ENCODE data around the gene EHMT1. TPM values are rescaled to one million over a fixed set of nuclear protein-coding genes. Genes with fewer than 3 reads are reported as not detected.

EHMT1 gene
- total and polyA plus RNA-seq, 2 donors (not counting 1 experiment from before 2014, with no cell fraction given): 101 to 394 TPM

DNA sequence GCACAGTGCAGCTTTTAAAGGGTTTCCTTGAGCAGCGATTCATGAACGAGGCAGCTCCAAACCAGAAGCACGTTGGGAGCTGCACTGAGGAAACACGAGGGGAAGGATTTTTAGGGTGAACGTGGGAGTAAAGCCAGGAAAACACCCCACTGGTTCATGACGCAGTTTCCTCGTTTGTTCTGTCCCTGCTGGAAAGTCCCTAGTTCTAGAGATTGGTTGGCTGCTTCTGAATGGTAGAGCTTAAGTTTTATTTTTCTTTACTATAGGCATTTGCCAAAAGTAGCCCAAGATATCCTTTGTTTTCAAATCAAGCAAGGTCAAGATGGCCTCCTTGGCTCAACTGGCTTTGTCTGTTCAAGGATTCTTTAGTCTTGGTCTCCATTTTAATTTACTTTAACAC lies 142.2 kb downstream of the EHMT1 start:
- Histone ChIP-seq H3K4me3 (ENCODE audit: control extremely low read depth in 1 of 5, extremely low read depth in 1 of 5, insufficient read depth in 1 of 5, low read depth in 2 of 5, low read length in 4 of 5) (peak overlapping the region in 1 of 5 experiments; percentile 47), H2AFZ (ENCODE audit: insufficient read depth, low read depth, low read length, poor library complexity, severe bottlenecking) (no peak overlapping the region), H3K4me1 (ENCODE audit: control insufficient read depth in 2 of 2, insufficient read depth in 2 of 2, low read length in 2 of 2) (peaks cover 66 to 69% of the 10 kb centered on the region in 2 donors), H3K27ac (ENCODE audit: low read length in 2 of 2) (peak overlapping the region; percentile 88), H4K20me1 (ENCODE audit: control insufficient read depth, insufficient read depth, low read length, poor library complexity, severe bottlenecking) (no peaks in the 10 kb centered on the region), H3K9me3 (ENCODE audit: control extremely low read depth in 1 of 3, control insufficient read depth in 2 of 3, insufficient read depth in 1 of 3, low read length in 2 of 3) (peaks cover 0 to 19% (median 0%) of the 10 kb centered on the region in 3 donors), H3K79me2 (ENCODE audit: control insufficient read depth, insufficient read depth, low read length) (peaks cover 47% of the 10 kb centered on the region), H3K4me2 (replicated peaks; ENCODE audit: low read depth, low read length, poor library complexity, severe bottlenecking) (peak overlapping the region; percentile 74), H3K36me3 (replicated peaks in 1 of 2; ENCODE audit: control extremely low read depth in 1 of 2, control insufficient read depth in 1 of 2, extremely low read depth in 1 of 2, insufficient read depth in 2 of 2, low read length in 1 of 2) (peaks cover 0 to 48% of the 10 kb centered on the region in 2 experiments), H3K27me3 (replicated peaks in 1 of 4; ENCODE audit: control extremely low read depth in 1 of 4, control insufficient read depth in 3 of 4, insufficient read depth in 4 of 4, low read length in 3 of 4) (no peaks in the 10 kb centered on the region), H3K9ac (ENCODE audit: low read length) (peak overlapping the region; percentile 10)
- intact Hi-C loops (cut with micrococcal nuclease): loop anchor here (2.0 kb wide), 1 partner anchor 46 kb away; no protein-coding TSS in a partner anchor
- POLR2A ChIA-PET: interaction anchor here (0.6 to 2.4 kb wide), 6 partner anchors 10 to 55 kb away, joined by 3 to 11 read pairs (median 4); no protein-coding TSS in a partner anchor
- CTCF ChIA-PET: interaction anchor here (1.1 to 3.2 kb wide), 3 partner anchors 15 to 88 kb away, joined by 3 to 18 read pairs (median 5); no protein-coding TSS in a partner anchor
- WGBS (ENCODE audit: insufficient coverage): 13% methylated on average over 6 of the region's 7 CpGs
- Mint-ChIP-seq H3K27ac (peak overlapping the region; percentile 99), H3K4me1 (peaks cover 83% of the 10 kb centered on the region), H3K9me3 (ENCODE audit: insufficient read depth) (no peaks in the 10 kb centered on the region), H3K4me3 (peak overlapping the region; percentile 89), H3K27me3 (no peaks in the 10 kb centered on the region)
- ATAC-seq (ENCODE audit: low read depth): peak; percentile 29
- TF ChIP-seq CTCF (IDR thresholded peaks at IDR 0.05): no peak
- peak; percentile 88 for DNase-seq

- H2AFZ ChIP-seq (ENCODE audit: insufficient read depth, low read depth, low read length, poor library complexity, severe bottlenecking): no peak overlapping the region
- H3K36me3 ChIP-seq (replicated peaks in 1 of 2; ENCODE audit: control extremely low read depth in 1 of 2, control insufficient read depth in 1 of 2, extremely low read depth in 1 of 2, insufficient read depth in 2 of 2, low read length in 1 of 2): peaks cover 0 to 48% of the 10 kb centered on the region in 2 experiments
- peaks cover 0 to 15% (median 0%) of the 10 kb centered on the region in 3 donors for H3K9me3 ChIP-seq (ENCODE audit: control extremely low read depth in 1 of 3, control insufficient read depth in 2 of 3, insufficient read depth in 1 of 3, low read length in 2 of 3)
- ChIA-PET CTCF (interaction anchor here (0.9 to 3.2 kb wide), 4 partner anchors 10 to 89 kb away, joined by 3 to 18 read pairs (median 3); no protein-coding TSS in a partner anchor), POLR2A (interaction anchor here (0.6 to 2.4 kb wide), 5 partner anchors 9 to 94 kb away, joined by 3 to 11 read pairs (median 4); no protein-coding TSS in a partner anchor)
- intact Hi-C loops (cut with micrococcal nuclease): loop anchor here (2.0 kb wide), 1 partner anchor 47 kb away; no protein-coding TSS in a partner anchor
- Mint-ChIP-seq H3K27me3 (no peaks in the 10 kb centered on the region), H3K27ac (peak overlapping the region; percentile 94), H3K9me3 (ENCODE audit: insufficient read depth) (no peaks in the 10 kb centered on the region), H3K4me3 (peak overlapping the region; percentile 79), H3K4me1 (peaks cover 75% of the 10 kb centered on the region)
- peaks cover 47% of the 10 kb centered on the region for H3K79me2 ChIP-seq (ENCODE audit: control insufficient read depth, insufficient read depth, low read length)
- TF ChIP-seq CTCF (IDR thresholded peaks at IDR 0.05) (no peak), EZH2 (IDR thresholded peaks at IDR 0.05; ENCODE audit: borderline replicate concordance, insufficient read depth, low read depth, low read length, poor library complexity, severe bottlenecking) (no peak)
- no peaks in the 10 kb centered on the region for H3K27me3 ChIP-seq (replicated peaks in 1 of 4; ENCODE audit: control extremely low read depth in 1 of 4, control insufficient read depth in 3 of 4, insufficient read depth in 4 of 4, low read length in 3 of 4)
- peak overlapping the region in 1 of 5 experiments; percentile 47 for H3K4me3 ChIP-seq (ENCODE audit: control extremely low read depth in 1 of 5, extremely low read depth in 1 of 5, insufficient read depth in 1 of 5, low read depth in 2 of 5, low read length in 4 of 5)
- 85% methylated on average over 9 of the region's 9 CpGs for WGBS (ENCODE audit: insufficient coverage)
- DNase-seq: peak; percentile 27
- peak overlapping the region; percentile 74 for H3K4me2 ChIP-seq (replicated peaks; ENCODE audit: low read depth, low read length, poor library complexity, severe bottlenecking)
- peak overlapping the region; percentile 88 for H3K27ac ChIP-seq (ENCODE audit: low read length in 2 of 2)
- H3K9ac ChIP-seq (ENCODE audit: low read length): peak overlapping the region; percentile 35
- H4K20me1 ChIP-seq (ENCODE audit: control insufficient read depth, insufficient read depth, low read length, poor library complexity, severe bottlenecking): no peaks in the 10 kb centered on the region
- ATAC-seq (ENCODE audit: low read depth): no peak
- peaks cover 65 to 68% of the 10 kb centered on the region in 2 donors for H3K4me1 ChIP-seq (ENCODE audit: control insufficient read depth in 2 of 2, insufficient read depth in 2 of 2, low read length in 2 of 2)
Measured at GRCh38 chr9:137761793-137762192, 143.0 kb downstream of the EHMT1 start.
